Measurements from ENCODE around the gene ALPK1.
"Not testable (repeated sequence)": the region's sequence is repeated elsewhere in the genome, so short reads cannot be mapped to it uniquely, and the experiment has no call there.

ALPK1 gene

GRCh38 chr4:112379306-112379705, 82.1 kb downstream of the ALPK1 start:
- no peak for DNase-seq

GRCh38 chr4:112381996-112382692, 85.0 kb downstream of the ALPK1 start:
- no peak for DNase-seq

GRCh38 chr4:112386071-112386470, 88.9 kb downstream of the ALPK1 start:
- DNase-seq = no peak

GRCh38 chr4:112402098-112402497, 104.9 kb downstream of the ALPK1 start:
- no peak for DNase-seq

GRCh38 chr4:112403101-112403945, 106.2 kb downstream of the ALPK1 start:
- DNase-seq = no peak

GRCh38 chr4:112410364-112410763, 113.2 kb downstream of the ALPK1 start:
- no peak for DNase-seq

GRCh38 chr4:112410804-112411203, 113.6 kb downstream of the ALPK1 start:
- no peak for DNase-seq

- no peak for DNase-seq
Observed at GRCh38 chr4:112411781-112412550, 114.8 kb downstream of the ALPK1 start.

- no peak for DNase-seq
Observed at GRCh38 chr4:112416464-112416863, 119.3 kb downstream of the ALPK1 start.

- DNase-seq = no peak
Observed at GRCh38 chr4:112418092-112418491, 120.9 kb downstream of the ALPK1 start.

- DNase-seq = no peak
Observed at GRCh38 chr4:112421911-112422310, 124.7 kb downstream of the ALPK1 start.

GRCh38 chr4:112422644-112423043, 125.5 kb downstream of the ALPK1 start:
- DNase-seq = no peak

- DNase-seq = no peak
Observed at GRCh38 chr4:112423591-112423990, 126.4 kb downstream of the ALPK1 start.

GRCh38 chr4:112425823-112426222, 128.7 kb downstream of the ALPK1 start:
- DNase-seq = no peak

- DNase-seq = no peak
Observed at GRCh38 chr4:112426416-112426815, 129.2 kb downstream of the ALPK1 start.

- DNase-seq = no peak
Observed at GRCh38 chr4:112431158-112431557, 134.0 kb downstream of the ALPK1 start.

- no peak for DNase-seq
Observed at GRCh38 chr4:112436987-112437386, 139.8 kb downstream of the ALPK1 start.

- not testable (repeated sequence) for DNase-seq
Observed at GRCh38 chr4:112442226-112442625, 145.1 kb downstream of the ALPK1 start.

- DNase-seq = no peak
Observed at GRCh38 chr4:112448306-112449132, 151.3 kb downstream of the ALPK1 start.

- DNase-seq = no peak
Observed at GRCh38 chr4:112449708-112450107, 152.5 kb downstream of the ALPK1 start.

- DNase-seq = no peak
Observed at GRCh38 chr4:112451104-112451503, 153.9 kb downstream of the ALPK1 start.

- DNase-seq = no peak
Observed at GRCh38 chr4:112451831-112452230, 154.7 kb downstream of the ALPK1 start.

GRCh38 chr4:112453321-112453720, 156.2 kb downstream of the ALPK1 start:
- DNase-seq = no peak

Data from suppressor macrophage treated with lipopolysaccharide for 4 hours (primary cell).